Measurements from ENCODE around the gene SIGLEC11. TPM values are rescaled to one million over a fixed set of nuclear protein-coding genes. Genes with fewer than 3 reads are reported as not detected.

SIGLEC11 gene
- 0.07 to 0.10 TPM in 2 of 5 replicates, not detected in the others for total RNA-seq (2022; extraction: Qiagen RNA extraction; ENCODE audit: low read depth)

GRCh38 chr19:49960980-49961379, at the start of gene SIGLEC11:
TSS of gene SIGLEC11 (minus strand) at chr19:49961172. CDS start at chr19:49961081, 91 bp downstream.

GRCh38 chr19:49929121-49929610, 31.8 kb downstream of the SIGLEC11 start, which contains the start of the genes ATF5 and NUP62:
TSS of gene ATF5 (plus strand) at chr19:49929205. CDS start at chr19:49930851, 1,646 bp downstream.
TSS of gene NUP62 (minus strand) at chr19:49929504. CDS start at chr19:49909807, 19,697 bp downstream.

Other genes with a start within 250 kb of the SIGLEC11 start
- gene TSKS, start 197.9 kb downstream of the SIGLEC11 start, total RNA-seq (2022; extraction: Qiagen RNA extraction; ENCODE audit: low read depth), result not detected in 5 replicates
- 43.4 to 57.5 TPM (median 54.4 TPM) in 5 replicates for gene AP2A1, start 194.2 kb downstream of the SIGLEC11 start, total RNA-seq (2022; extraction: Qiagen RNA extraction; ENCODE audit: low read depth)
- gene FUZ, start 147.9 kb downstream of the SIGLEC11 start, total RNA-seq (2022; extraction: Qiagen RNA extraction; ENCODE audit: low read depth), result 11.6 to 16.0 TPM (median 15.7 TPM) in 5 replicates
- 47.0 to 71.0 TPM (median 64.1 TPM) in 5 replicates for gene MED25, start 142.9 kb downstream of the SIGLEC11 start, total RNA-seq (2022; extraction: Qiagen RNA extraction; ENCODE audit: low read depth)
- 116 to 154 TPM (median 143 TPM) in 5 replicates for gene PTOV1, start 110.0 kb downstream of the SIGLEC11 start, total RNA-seq (2022; extraction: Qiagen RNA extraction; ENCODE audit: low read depth)
- gene PNKP, start 93.6 kb downstream of the SIGLEC11 start, total RNA-seq (2022; extraction: Qiagen RNA extraction; ENCODE audit: low read depth), result 42.7 to 54.0 TPM (median 49.8 TPM) in 5 replicates
- gene AKT1S1, start 83.8 kb downstream of the SIGLEC11 start, total RNA-seq (2022; extraction: Qiagen RNA extraction; ENCODE audit: low read depth), result 69.2 to 117 TPM (median 106 TPM) in 5 replicates
- gene TBC1D17, start 83.5 kb downstream of the SIGLEC11 start, total RNA-seq (2022; extraction: Qiagen RNA extraction; ENCODE audit: low read depth), result 18.5 to 21.8 TPM (median 20.4 TPM) in 5 replicates
- gene IL4I1, start 64.3 kb downstream of the SIGLEC11 start, total RNA-seq (2022; extraction: Qiagen RNA extraction; ENCODE audit: low read depth), result 0.51 to 1.4 TPM (median 0.71 TPM) in 5 replicates
- 46.1 to 54.7 TPM (median 49.5 TPM) in 5 replicates for gene ATF5, start 32.0 kb downstream of the SIGLEC11 start, total RNA-seq (2022; extraction: Qiagen RNA extraction; ENCODE audit: low read depth)
- gene NUP62, start 31.7 kb downstream of the SIGLEC11 start, total RNA-seq (2022; extraction: Qiagen RNA extraction; ENCODE audit: low read depth), result 68.6 to 89.8 TPM (median 87.0 TPM) in 5 replicates
- gene VRK3, start 64.2 kb upstream of the SIGLEC11 start, total RNA-seq (2022; extraction: Qiagen RNA extraction; ENCODE audit: low read depth), result 37.5 to 39.6 TPM (median 38.8 TPM) in 5 replicates
- gene ZNF473, start 64.8 kb upstream of the SIGLEC11 start, total RNA-seq (2022; extraction: Qiagen RNA extraction; ENCODE audit: low read depth), result 7.0 to 10.1 TPM (median 9.7 TPM) in 5 replicates
- not detected in 5 replicates for gene IZUMO2, start 202.1 kb upstream of the SIGLEC11 start, total RNA-seq (2022; extraction: Qiagen RNA extraction; ENCODE audit: low read depth)
- gene MYH14, start 242.4 kb upstream of the SIGLEC11 start, total RNA-seq (2022; extraction: Qiagen RNA extraction; ENCODE audit: low read depth), result 4.4 to 7.0 TPM (median 6.4 TPM) in 5 replicates